GM18870 (cell line): Measurements from ENCODE around the gene ROPN1L.
"Not testable (repeated sequence)": the region's sequence is repeated elsewhere in the genome, so short reads cannot be mapped to it uniquely, and the experiment has no call there.

Source experiments
- ATAC-seq: cut with Tn5 transposase; IDR thresholded peaks from one replicate; pipeline ENCODE4 v1.9.1; 2021; ENCODE audit warnings: moderate library complexity; ENCODE audit not compliant: unreplicated experiment

The ROPN1L gene

GRCh38 chr5:10498350-10498749 lies 56.7 kb downstream of the ROPN1L start:
- ATAC-seq: no peak

- ATAC-seq: no peak
Observed at GRCh38 chr5:10499066-10499465, 57.4 kb downstream of the ROPN1L start.

- ATAC-seq: no peak
Observed at GRCh38 chr5:10499776-10500175, 58.1 kb downstream of the ROPN1L start.

- ATAC-seq: no peak
Observed at GRCh38 chr5:10500669-10501068, 59.0 kb downstream of the ROPN1L start.

GRCh38 chr5:10501554-10502075 lies 59.9 kb downstream of the ROPN1L start:
- ATAC-seq: no peak

- ATAC-seq: no peak
Observed at GRCh38 chr5:10502130-10502529, 60.5 kb downstream of the ROPN1L start.

- ATAC-seq: no peak
Observed at GRCh38 chr5:10502578-10502977, 60.9 kb downstream of the ROPN1L start.

GRCh38 chr5:10503321-10503720 lies 61.6 kb downstream of the ROPN1L start:
- no peak for ATAC-seq

- no peak for ATAC-seq
Observed at GRCh38 chr5:10503997-10504793, 62.5 kb downstream of the ROPN1L start.

GRCh38 chr5:10505517-10506095 lies 63.9 kb downstream of the ROPN1L start:
- peak; percentile 64 for ATAC-seq

- no peak for ATAC-seq
Observed at GRCh38 chr5:10506535-10506934, 64.9 kb downstream of the ROPN1L start.

- ATAC-seq: no peak
Observed at GRCh38 chr5:10507575-10508096, 66.0 kb downstream of the ROPN1L start.

- ATAC-seq: no peak
Observed at GRCh38 chr5:10509575-10509974, 67.9 kb downstream of the ROPN1L start.

- no peak for ATAC-seq
Observed at GRCh38 chr5:10511741-10512640, 70.3 kb downstream of the ROPN1L start.

- no peak for ATAC-seq
Observed at GRCh38 chr5:10513501-10514442, 72.1 kb downstream of the ROPN1L start.

GRCh38 chr5:10514572-10514971 lies 72.9 kb downstream of the ROPN1L start:
- ATAC-seq: not testable (repeated sequence)
